GM18505 (cell line): ENCODE results near the gene SDCCAG8.

Experiments used
- ATAC-seq: cut with Tn5 transposase; IDR thresholded peaks from one replicate; pipeline ENCODE4 v1.9.1; 2021; ENCODE audit not compliant: unreplicated experiment
- POLR2A ChIP-seq: IDR thresholded peaks from 4 replicates; pipeline ENCODE4 v1.6.1; 2011; ENCODE audit warnings: borderline replicate concordance; ENCODE audit not compliant: insufficient read depth, insufficient read length; ENCODE audit errors: extremely low read depth

SDCCAG8 gene

GRCh38 chr1:243281672-243282071 lies 25.8 kb downstream of the SDCCAG8 start:
- no peak for TF ChIP-seq POLR2A
- no peak for ATAC-seq

- TF ChIP-seq POLR2A = no peak
- ATAC-seq = no peak
These were observed 30.7 kb downstream of the SDCCAG8 start for GRCh38 chr1:243286409-243287122.

- TF ChIP-seq POLR2A = no peak
- no peak for ATAC-seq
These were observed 31.3 kb downstream of the SDCCAG8 start for GRCh38 chr1:243287123-243287460.

GRCh38 chr1:243287652-243288051 lies 31.8 kb downstream of the SDCCAG8 start:
- peak; percentile 98 for ATAC-seq
- TF ChIP-seq POLR2A = no peak

GRCh38 chr1:243288062-243288461 lies 32.2 kb downstream of the SDCCAG8 start:
- TF ChIP-seq POLR2A = no peak
- no peak for ATAC-seq

GRCh38 chr1:243291292-243291691 lies 35.5 kb downstream of the SDCCAG8 start:
- TF ChIP-seq POLR2A = no peak
- no peak for ATAC-seq

GRCh38 chr1:243292117-243292516 lies 36.3 kb downstream of the SDCCAG8 start:
- TF ChIP-seq POLR2A = no peak
- no peak for ATAC-seq

- no peak for ATAC-seq
- TF ChIP-seq POLR2A = no peak
These were observed 38.3 kb downstream of the SDCCAG8 start for GRCh38 chr1:243293941-243294722.

GRCh38 chr1:243294723-243295121 lies 38.9 kb downstream of the SDCCAG8 start:
- ATAC-seq = no peak
- no peak for TF ChIP-seq POLR2A

GRCh38 chr1:243299069-243299468 lies 43.2 kb downstream of the SDCCAG8 start:
- ATAC-seq = no peak

GRCh38 chr1:243301059-243301458 lies 45.2 kb downstream of the SDCCAG8 start:
- ATAC-seq = no peak
- TF ChIP-seq POLR2A = no peak

More at GRCh38 chr1:243299069-243299468, 43.2 kb downstream of the SDCCAG8 start:
- no peak for TF ChIP-seq POLR2A

- TF ChIP-seq POLR2A = no peak
- ATAC-seq = no peak
These were observed 56.0 kb downstream of the SDCCAG8 start for GRCh38 chr1:243311809-243312208.

- ATAC-seq = peak; percentile 41
- no peak for TF ChIP-seq POLR2A
These were observed 57.3 kb downstream of the SDCCAG8 start for GRCh38 chr1:243312952-243313634.

- ATAC-seq = peak; percentile 69
- TF ChIP-seq POLR2A = no peak
These were observed 58.0 kb downstream of the SDCCAG8 start for GRCh38 chr1:243313635-243314536.

- ATAC-seq = no peak
- TF ChIP-seq POLR2A = no peak
These were observed 59.6 kb downstream of the SDCCAG8 start for GRCh38 chr1:243315455-243315854.
